ENCODE data around the gene WAC. TPM values are rescaled to one million over a fixed set of nuclear protein-coding genes. Genes with fewer than 3 reads are reported as not detected.
"Not testable (repeated sequence)": the region's sequence is repeated elsewhere in the genome, so short reads cannot be mapped to it uniquely, and the experiment has no call there.

WAC gene
- total RNA-seq, 3 donors from 2014 or later (not counting 1 experiment from before 2014, with no cell fraction given), result 225 to 245 (median 226) TPM

GRCh38 chr10:28569506-28570159, 36.7 kb downstream of the WAC start:
- Histone ChIP-seq H3K36me3 (ENCODE audit: control insufficient read depth, insufficient read depth, low read length) (peaks cover 13% of the 10 kb centered on the region), H3K27ac (ENCODE audit: low read length) (no peak overlapping the region), H3K4me1 (ENCODE audit: control insufficient read depth, insufficient read depth, low read length) (peaks cover 25% of the 10 kb centered on the region), H3K27me3 (ENCODE audit: control insufficient read depth, insufficient read depth, low read length) (no peaks in the 10 kb centered on the region), H3K9me3 (ENCODE audit: control insufficient read depth, insufficient read depth, low read length) (no peaks in the 10 kb centered on the region), H3K4me3 (ENCODE audit: low read length) (no peak overlapping the region)
- WGBS (ENCODE audit: insufficient coverage), result 78% methylated on average over 2 of the region's 3 CpGs
- H3K9me3 Mint-ChIP-seq, result no peaks in the 10 kb centered on the region
- no peaks in the 10 kb centered on the region for H3K36me3 Mint-ChIP-seq
- intact Hi-C loops (cut with micrococcal nuclease), result no loop called here
- H3K27ac Mint-ChIP-seq, result peak overlapping the region; percentile 44 to 82
- no peak overlapping the region for H3K4me3 Mint-ChIP-seq
- TF ChIP-seq CTCF (IDR thresholded peaks at IDR 0.05), result no peak
- peaks cover 76 to 83% of the 10 kb centered on the region in 2 donors for H3K4me1 Mint-ChIP-seq
- ATAC-seq (peak in 1 of 3 donors; percentile 48), DNase-seq (no peak)
- H3K27me3 Mint-ChIP-seq (ENCODE audit: low read depth in 2 of 2), result no peaks in the 10 kb centered on the region

GRCh38 chr10:28570598-28570997, 37.7 kb downstream of the WAC start:
- intact Hi-C loops (cut with micrococcal nuclease), result no loop called here
- no peak overlapping the region for H3K4me3 ChIP-seq (ENCODE audit: low read length)

GRCh38 chr10:28571265-28571664, 38.3 kb downstream of the WAC start:
- DNase-seq, result no peak
- no peak for ATAC-seq
- H3K27me3 ChIP-seq (ENCODE audit: control insufficient read depth, insufficient read depth, low read length), result no peaks in the 10 kb centered on the region
- Mint-ChIP-seq H3K9me3 (no peaks in the 10 kb centered on the region), H3K27me3 (ENCODE audit: low read depth in 2 of 2) (no peaks in the 10 kb centered on the region), H3K4me3 (no peak overlapping the region), H3K4me1 (peaks cover 73 to 82% of the 10 kb centered on the region in 2 donors), H3K36me3 (no peaks in the 10 kb centered on the region), H3K27ac (peak overlapping the region; percentile 19 to 44)
- intact Hi-C loops (cut with micrococcal nuclease), result no loop called here
- 95% methylated on average over 6 of the region's 6 CpGs for WGBS (ENCODE audit: insufficient coverage)
- H3K4me3 ChIP-seq (ENCODE audit: low read length), result no peak overlapping the region
- H3K4me1 ChIP-seq (ENCODE audit: control insufficient read depth, insufficient read depth, low read length), result peaks cover 22% of the 10 kb centered on the region
- no peak overlapping the region for H3K27ac ChIP-seq (ENCODE audit: low read length)
- peaks cover 14% of the 10 kb centered on the region for H3K36me3 ChIP-seq (ENCODE audit: control insufficient read depth, insufficient read depth, low read length)
- no peaks in the 10 kb centered on the region for H3K9me3 ChIP-seq (ENCODE audit: control insufficient read depth, insufficient read depth, low read length)
- TF ChIP-seq CTCF (IDR thresholded peaks at IDR 0.05), result no peak

More at GRCh38 chr10:28570598-28570997, 37.7 kb downstream of the WAC start:
- no peaks in the 10 kb centered on the region for H3K36me3 Mint-ChIP-seq
- ATAC-seq (no peak), DNase-seq (no peak)
- H3K9me3 Mint-ChIP-seq, result no peaks in the 10 kb centered on the region
- Histone ChIP-seq H3K27ac (ENCODE audit: low read length) (no peak overlapping the region), H3K27me3 (ENCODE audit: control insufficient read depth, insufficient read depth, low read length) (no peaks in the 10 kb centered on the region), H3K4me1 (ENCODE audit: control insufficient read depth, insufficient read depth, low read length) (peaks cover 22% of the 10 kb centered on the region), H3K9me3 (ENCODE audit: control insufficient read depth, insufficient read depth, low read length) (no peaks in the 10 kb centered on the region), H3K36me3 (ENCODE audit: control insufficient read depth, insufficient read depth, low read length) (peaks cover 12% of the 10 kb centered on the region)
- 62% methylated on average over 1 of the region's 1 CpG for WGBS (ENCODE audit: insufficient coverage)
- no peaks in the 10 kb centered on the region for H3K27me3 Mint-ChIP-seq (ENCODE audit: low read depth in 2 of 2)
- H3K27ac Mint-ChIP-seq, result peak overlapping the region; percentile 44 to 47
- TF ChIP-seq CTCF (IDR thresholded peaks at IDR 0.05), result no peak
- H3K4me1 Mint-ChIP-seq, result peaks cover 76 to 83% of the 10 kb centered on the region in 2 donors
- H3K4me3 Mint-ChIP-seq, result peak overlapping the region; percentile 28

GRCh38 chr10:28574214-28574613, 41.3 kb downstream of the WAC start:
- H3K27ac ChIP-seq (ENCODE audit: low read length); DNase-seq; H3K27me3 ChIP-seq (ENCODE audit: control insufficient read depth, insufficient read depth, low read length); H3K9me3 ChIP-seq (ENCODE audit: control insufficient read depth, insufficient read depth, low read length); H3K4me3 Mint-ChIP-seq; H3K36me3 Mint-ChIP-seq; H3K27me3 Mint-ChIP-seq (ENCODE audit: low read depth in 2 of 2); H3K4me3 ChIP-seq (ENCODE audit: low read length); intact Hi-C loops (cut with micrococcal nuclease); H3K9me3 Mint-ChIP-seq; ATAC-seq: not testable (repeated sequence)
- Histone ChIP-seq H3K36me3 (ENCODE audit: control insufficient read depth, insufficient read depth, low read length) (peaks cover 15% of the 10 kb centered on the region), H3K4me1 (ENCODE audit: control insufficient read depth, insufficient read depth, low read length) (peaks cover 26% of the 10 kb centered on the region)
- Mint-ChIP-seq H3K27ac (peak overlapping the region; percentile 21 to 74), H3K4me1 (peaks cover 77 to 87% of the 10 kb centered on the region in 2 donors)
- 94% methylated on average over 10 of the region's 10 CpGs for WGBS (ENCODE audit: insufficient coverage)

Measured in natural killer cell (primary cell).